Uterus (tissue), 4 donors: ENCODE results near the gene SEMA6C. TPM values are rescaled to one million over a fixed set of nuclear protein-coding genes. Genes with fewer than 3 reads are reported as not detected.

Source experiments
- DNase-seq, 2 donors: peaks; one replicate each; pipeline ENCODE4 v3.0.0-alpha.2; 2019 to 2020
- H3K27ac ChIP-seq, 2 donors: fragments of 200-600 bp; sonication (generic); 1 replicate in 1 of 2; 2 replicates in 1 of 2; pipeline ENCODE4 v1.5.1; 2016 to 2018
- H3K27me3 ChIP-seq, 2 donors: fragments of 200-600 bp; sonication (generic); one replicate each; pipeline ENCODE4 v1.5.1; 2018 to 2019; ENCODE audit warnings: control low read depth in 1 of 2
- H3K36me3 ChIP-seq, 2 donors: fragments of 200-600 bp; sonication (generic); one replicate each; pipeline ENCODE4 v1.5.1; 2019; ENCODE audit warnings: control low read depth in 1 of 2
- H3K4me1 ChIP-seq, 2 donors: fragments of 200-600 bp; sonication (generic); one replicate each; pipeline ENCODE4 v1.5.1; 2018 to 2019; ENCODE audit warnings: control low read depth in 1 of 2
- H3K4me3 ChIP-seq, 2 donors: fragments of 200-600 bp; sonication (generic); 1 replicate in 1 of 2; 2 replicates in 1 of 2; pipeline ENCODE4 v1.5.1; 2018 to 2019; ENCODE audit warnings: mild to moderate bottlenecking in 1 of 2
- H3K9me3 ChIP-seq, 2 donors: fragments of 200-600 bp; sonication (generic); one replicate each; pipeline ENCODE4 v1.5.1; 2019; ENCODE audit warnings: control low read depth in 1 of 2
- CTCF ChIP-seq, 4 experiments: fragments of 200-600 bp in 2 of 4; fragments of 450-650 bp in 2 of 4; sonication (generic) in 2 of 4; IDR thresholded peaks; one replicate each; pipeline ENCODE4 v1.5.1; 2016 to 2019; ENCODE audit warnings: antibody characterized with exemption in 4 of 4, mild to moderate bottlenecking in 2 of 4, moderate library complexity in 1 of 4
- POLR2A ChIP-seq, 2 donors: fragments of 450-650 bp; IDR thresholded peaks; one replicate each; pipeline ENCODE4 v1.6.1; 2016; ENCODE audit warnings: antibody characterized with exemption in 2 of 2, mild to moderate bottlenecking in 1 of 2, moderate library complexity in 1 of 2
- intact Hi-C: fragments of 100-400 bp; cut with DNase I; formaldehyde crosslinking; loops from one replicate; pipeline ENCODE4 v1.15.1; 2023; ENCODE audit warnings: low total_unique reads
- total RNA-seq, 4 donors: library from RNA; depleted of rRNA in 3 of 4; stranded (reverse); fragments of >200 nt in 3 of 4; gene quantifications; one replicate each; pipeline versions ENCODE4 v1.1.0 to v1.2.4, GENCODE V29; 2014 to 2023
- donor health status: DM: yes; HTN: yes; CAD: no.

Gene SEMA6C
- total RNA-seq, 4 donors from 2014 or later = 0.88 to 31.3 (median 10.4) TPM

- no peaks in the 10 kb centered on the region for H3K4me1 ChIP-seq
- intact Hi-C loops = no loop called here
- no peak for TF ChIP-seq POLR2A (IDR thresholded peaks at IDR 0.05)
- no peak for TF ChIP-seq CTCF (IDR thresholded peaks at IDR 0.05)
- DNase-seq = no peak
- no peaks in the 10 kb centered on the region for H3K9me3 ChIP-seq
- H3K27ac ChIP-seq = no peak overlapping the region
- no peaks in the 10 kb centered on the region for H3K27me3 ChIP-seq
- H3K36me3 ChIP-seq = no peaks in the 10 kb centered on the region
- no peak overlapping the region for H3K4me3 ChIP-seq
These were observed 28.8 kb upstream of the SEMA6C start for GRCh38 chr1:151175041-151175741.

GRCh38 chr1:151171190-151171589 is 24.8 kb upstream of the SEMA6C start:
- Histone ChIP-seq H3K9me3 (no peaks in the 10 kb centered on the region), H3K27ac (no peak overlapping the region), H3K4me1 (peaks cover 6 to 9% of the 10 kb centered on the region in 2 donors), H3K36me3 (no peaks in the 10 kb centered on the region), H3K27me3 (no peaks in the 10 kb centered on the region), H3K4me3 (no peak overlapping the region)
- TF ChIP-seq POLR2A (IDR thresholded peaks at IDR 0.05) = no peak
- no peak for TF ChIP-seq CTCF (IDR thresholded peaks at IDR 0.05)
- intact Hi-C loops = no loop called here
- no peak for DNase-seq

GRCh38 chr1:151167116-151167515 is 20.7 kb upstream of the SEMA6C start:
- intact Hi-C loops = no loop called here
- no peaks in the 10 kb centered on the region for H3K9me3 ChIP-seq
- no peaks in the 10 kb centered on the region for H3K36me3 ChIP-seq
- H3K27ac ChIP-seq = peak overlapping the region in 1 of 2 donors; percentile 95
- H3K4me3 ChIP-seq = no peak overlapping the region
- no peak for TF ChIP-seq POLR2A (IDR thresholded peaks at IDR 0.05)
- no peak for TF ChIP-seq CTCF (IDR thresholded peaks at IDR 0.05)
- peaks cover 9 to 14% of the 10 kb centered on the region in 2 donors for H3K4me1 ChIP-seq
- no peak for DNase-seq
- no peaks in the 10 kb centered on the region for H3K27me3 ChIP-seq

- H3K4me1 ChIP-seq = peaks cover 9 to 14% of the 10 kb centered on the region in 2 donors
- DNase-seq = no peak
- intact Hi-C loops = no loop called here
- no peaks in the 10 kb centered on the region for H3K27me3 ChIP-seq
- H3K36me3 ChIP-seq = no peaks in the 10 kb centered on the region
- H3K4me3 ChIP-seq = peak overlapping the region; percentile 68 to 91
- TF ChIP-seq POLR2A (IDR thresholded peaks at IDR 0.05) (no peak), CTCF (IDR thresholded peaks at IDR 0.05) (no peak)
- H3K27ac ChIP-seq = peak overlapping the region; percentile 91 to 95
- H3K9me3 ChIP-seq = no peaks in the 10 kb centered on the region
These were observed 20.1 kb upstream of the SEMA6C start for GRCh38 chr1:151166505-151166956.

- no peaks in the 10 kb centered on the region for H3K36me3 ChIP-seq
- H3K4me1 ChIP-seq = peaks cover 9 to 14% of the 10 kb centered on the region in 2 donors
- H3K27ac ChIP-seq = peak within 1 kb of the TSS; percentile 91 to 95
- no peaks in the 10 kb centered on the region for H3K27me3 ChIP-seq
- intact Hi-C loops = no loop called here
- TF ChIP-seq POLR2A (IDR thresholded peaks at IDR 0.05) (peak; percentile 40 to 44), CTCF (IDR thresholded peaks at IDR 0.05) (peak; percentile 3 to 67 (median 32))
- H3K9me3 ChIP-seq = no peaks in the 10 kb centered on the region
- DNase-seq = peak; percentile 96 to 98
- H3K4me3 ChIP-seq = peak within 1 kb of the TSS; percentile 68 to 91
These were observed 19.5 kb upstream of the SEMA6C start, which contains the start of the genes LYSMD1 and SCNM1 for GRCh38 chr1:151165738-151166504. TSS of gene LYSMD1 (minus strand) at chr1:151165902. CDS start at chr1:151165258, 644 bp downstream. TSS of gene SCNM1 (plus strand) at chr1:151166144. CDS start at chr1:151166153, 9 bp downstream.
